Endothelial cell of umbilical vein (primary cell): ENCODE results near the gene GJB1. TPM values are rescaled to one million over a fixed set of nuclear protein-coding genes. Genes with fewer than 3 reads are reported as not detected.

Experiments used
- BruUV-seq: library from RNA; stranded (reverse); fragments of 400-500 nt; replicated peaks from 2 replicates; lab custom pipeline; 2021; lab: Mats Ljungman, UMichigan
- CTCF ChIA-PET: fragments of 300-600, 350-600 bp; sonication (Branson Sonifier 250); formaldehyde crosslinking; loops from one replicate; lab custom pipeline; 2021; ENCODE audit warnings: antibody characterized with exemption, inconsistent platforms; lab: Charles Lee
- POLR2A ChIA-PET: fragments of 300-600, 350-600 bp; sonication (Branson Sonifier 250); formaldehyde crosslinking; loops from one replicate; lab custom pipeline; 2021; ENCODE audit warnings: antibody characterized with exemption, inconsistent platforms; lab: Charles Lee
- DNase-seq: peaks from one replicate; pipeline ENCODE4 v3.0.0-alpha.2; 2011; ENCODE audit warnings: low read depth, low spot score
- FAIRE-seq: peaks from 2 replicates; lab custom pipeline; 2011; peaks lifted over from hg19 to GRCh38; lab: Jason Lieb, UNC
- H2AFZ ChIP-seq: 2 replicates; pipeline ENCODE4 v1.6.0; 2012; ENCODE audit warnings: low read depth, low read length, control low read depth, inconsistent platforms
- H3K27ac ChIP-seq: 2 replicates; pipeline ENCODE4 v1.5.1; 2011; ENCODE audit warnings: low read depth, mild to moderate bottlenecking, control low read depth, low read length, moderate library complexity; ENCODE audit not compliant: insufficient read depth
- H3K27me3 ChIP-seq, 2 experiments: 2 replicates each; pipeline versions ENCODE4 v1.6.0 to v1.6.1; 2011; ENCODE audit warnings: low read length in 2 of 2, mixed read lengths in 1 of 2; ENCODE audit not compliant: control insufficient read depth in 2 of 2, insufficient read depth in 2 of 2
- H3K36me3 ChIP-seq, 2 experiments: 2 replicates in 1 of 2; 3 replicates in 1 of 2; pipeline ENCODE4 v1.5.1; 2011; ENCODE audit warnings: low read length in 2 of 2, mild to moderate bottlenecking in 1 of 2, moderate library complexity in 1 of 2; ENCODE audit not compliant: control insufficient read depth in 2 of 2, insufficient read depth in 2 of 2; ENCODE audit errors: extremely low read depth in 1 of 2
- H3K4me1 ChIP-seq: 3 replicates; pipeline ENCODE4 v1.5.1; 2011; ENCODE audit warnings: mild to moderate bottlenecking, low read length; ENCODE audit not compliant: control insufficient read depth, insufficient read depth; ENCODE audit errors: extremely low read depth
- H3K4me2 ChIP-seq: 2 replicates; pipeline ENCODE4 v1.6.1; 2011; ENCODE audit warnings: low read length, control low read depth, mixed read lengths; ENCODE audit not compliant: insufficient read depth
- H3K4me3 ChIP-seq, 3 experiments: fragments of 200-600 bp in 1 of 3; sonication (generic), shearing (Covaris generic) in 1 of 3; replicated peaks in 1 of 3; 2 replicates each; pipeline ENCODE4 v1.5.1; 2011 to 2016; ENCODE audit warnings: control low read depth in 3 of 3, low read length in 3 of 3, mild to moderate bottlenecking in 2 of 3, inconsistent platforms in 1 of 3, low read depth in 1 of 3, moderate library complexity in 1 of 3; ENCODE audit not compliant: insufficient read depth in 1 of 3
- H3K79me2 ChIP-seq: 2 replicates; pipeline ENCODE4 v1.6.0; 2012; ENCODE audit warnings: low read length, inconsistent platforms; ENCODE audit not compliant: control insufficient read depth, insufficient read depth
- H3K9ac ChIP-seq: replicated peaks from 2 replicates; pipeline ENCODE3; 2011; ENCODE audit warnings: low read length, control low read depth; ENCODE audit not compliant: insufficient read depth; ENCODE audit errors: extremely low read depth
- H3K9me1 ChIP-seq: replicated peaks from 3 replicates; pipeline ENCODE4 v1.6.0; 2011; ENCODE audit warnings: mild to moderate bottlenecking, low read length; ENCODE audit not compliant: control insufficient read depth, insufficient read depth; ENCODE audit errors: extremely low read depth
- H3K9me3 ChIP-seq: replicated peaks from 2 replicates; pipeline ENCODE4 v1.5.1; 2012; ENCODE audit warnings: low read length, inconsistent platforms; ENCODE audit not compliant: control insufficient read depth, insufficient read depth
- H4K20me1 ChIP-seq: replicated peaks from 2 replicates; pipeline ENCODE3; 2011; ENCODE audit warnings: mild to moderate bottlenecking, low read length; ENCODE audit not compliant: control insufficient read depth, insufficient read depth; ENCODE audit errors: extremely low read depth
- EZH2 ChIP-seq: IDR thresholded peaks from 2 replicates; pipeline ENCODE4 v1.6.1; 2012; ENCODE audit warnings: borderline replicate concordance, low read depth, mild to moderate bottlenecking, moderate library complexity, low read length, inconsistent platforms; ENCODE audit not compliant: severe bottlenecking
- FOS ChIP-seq: IDR thresholded peaks from 2 replicates; pipeline ENCODE4 v1.6.1; 2011; ENCODE audit warnings: mild to moderate bottlenecking, low read length, moderate library complexity, borderline replicate concordance; ENCODE audit not compliant: insufficient read depth
- GATA2 ChIP-seq: IDR thresholded peaks from 2 replicates; pipeline ENCODE4 v1.7.0; 2011; ENCODE audit warnings: low read depth, mild to moderate bottlenecking, moderate library complexity, mixed read lengths, low read length; ENCODE audit not compliant: insufficient read length, insufficient read depth
- JUN ChIP-seq: IDR thresholded peaks from 2 replicates; pipeline ENCODE4 v1.6.1; 2011; ENCODE audit warnings: borderline replicate concordance, low read depth; ENCODE audit not compliant: insufficient read length, insufficient read depth
- POLR2A ChIP-seq: IDR thresholded peaks from 2 replicates; pipeline ENCODE4 v1.6.1; 2012; ENCODE audit warnings: low read depth, mild to moderate bottlenecking, control low read depth, low read length
- POLR2AphosphoS5 ChIP-seq: IDR thresholded peaks from 2 replicates; pipeline ENCODE4 v1.6.1; 2012; ENCODE audit warnings: low read depth, mild to moderate bottlenecking, control low read depth, low read length, moderate library complexity; ENCODE audit not compliant: insufficient read depth
- dilution Hi-C: fragments of 300-500 bp; cut with MboI; formaldehyde crosslinking; loops from one replicate; pipeline ENCODE4 v1.15.0; 2019; ENCODE audit warnings: low sequenced_read_pairs; ENCODE audit not compliant: extremely low pct_ligation_motif_present
- intact Hi-C: fragments of 100-400 bp; cut with micrococcal nuclease; formaldehyde crosslinking; loops from one replicate; pipeline ENCODE4 v1.10.0; 2022
- polyA plus RNA-seq, 4 experiments: library from polyadenylated mRNA; depleted of rRNA in 3 of 4; stranded (reverse) in 3 of 4; unstranded in 1 of 4; fragments of >200 nt; gene quantifications; 2 replicates each; pipeline versions ENCODE4 v1.2.1 to v1.2.3, GENCODE V29; 2011 to 2012; ENCODE audit warnings: missing spikeins in 1 of 4
- total RNA-seq: library from RNA; stranded (reverse); gene quantifications from 2 replicates; pipeline ENCODE4 v1.2.3, GENCODE V29; 2021
- TF ChIP-seq, protein P1 (sequence below), 2 donors: IDR thresholded peaks; 1 replicate in 1 of 2; 2 replicates in 1 of 2; pipeline ENCODE4 v1.5.1; 2011; ENCODE audit warnings: low read length in 2 of 2, mild to moderate bottlenecking in 2 of 2, moderate library complexity in 2 of 2, control low read depth in 1 of 2, inconsistent platforms in 1 of 2, low read depth in 1 of 2; ENCODE audit not compliant: insufficient read depth in 1 of 2; ENCODE audit errors: extremely low read depth in 1 of 2

GJB1 gene
- total and polyA plus RNA-seq, 2 donors (not counting 3 experiments of a cell fraction or from before 2014, with no cell fraction given) = not detected

DNA sequence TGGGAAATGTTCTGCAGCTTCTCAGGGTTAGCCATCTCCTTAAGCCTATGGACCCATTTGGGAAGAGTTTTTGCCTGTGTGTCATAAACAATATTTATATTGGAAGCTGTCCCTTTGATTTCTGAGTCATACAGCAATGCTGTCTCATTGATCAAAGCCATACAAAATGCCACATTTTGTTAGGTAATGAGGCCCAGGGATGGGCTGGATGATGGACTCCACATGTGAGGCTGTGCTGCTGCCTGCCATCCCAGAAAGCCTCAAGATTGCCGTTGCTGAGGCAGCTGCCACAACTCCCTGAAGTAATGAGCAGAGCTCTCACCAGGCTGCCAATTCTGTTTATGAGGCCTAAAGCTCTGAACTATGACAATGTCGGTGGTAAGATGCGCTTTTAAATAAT, 12.2 kb upstream of the GJB1 start:
- FAIRE-seq = no peak
- H3K79me2 ChIP-seq = no peaks in the 10 kb centered on the region
- dilution Hi-C loops (no loop called here), intact Hi-C loops (no loop called here)
- no peak overlapping the region for H3K4me3 ChIP-seq
- TF ChIP-seq FOS (no peak), EZH2 (no peak), GATA2 (no peak), POLR2A (no peak), POLR2AphosphoS5 (no peak)
- TF ChIP-seq, protein P1, sequence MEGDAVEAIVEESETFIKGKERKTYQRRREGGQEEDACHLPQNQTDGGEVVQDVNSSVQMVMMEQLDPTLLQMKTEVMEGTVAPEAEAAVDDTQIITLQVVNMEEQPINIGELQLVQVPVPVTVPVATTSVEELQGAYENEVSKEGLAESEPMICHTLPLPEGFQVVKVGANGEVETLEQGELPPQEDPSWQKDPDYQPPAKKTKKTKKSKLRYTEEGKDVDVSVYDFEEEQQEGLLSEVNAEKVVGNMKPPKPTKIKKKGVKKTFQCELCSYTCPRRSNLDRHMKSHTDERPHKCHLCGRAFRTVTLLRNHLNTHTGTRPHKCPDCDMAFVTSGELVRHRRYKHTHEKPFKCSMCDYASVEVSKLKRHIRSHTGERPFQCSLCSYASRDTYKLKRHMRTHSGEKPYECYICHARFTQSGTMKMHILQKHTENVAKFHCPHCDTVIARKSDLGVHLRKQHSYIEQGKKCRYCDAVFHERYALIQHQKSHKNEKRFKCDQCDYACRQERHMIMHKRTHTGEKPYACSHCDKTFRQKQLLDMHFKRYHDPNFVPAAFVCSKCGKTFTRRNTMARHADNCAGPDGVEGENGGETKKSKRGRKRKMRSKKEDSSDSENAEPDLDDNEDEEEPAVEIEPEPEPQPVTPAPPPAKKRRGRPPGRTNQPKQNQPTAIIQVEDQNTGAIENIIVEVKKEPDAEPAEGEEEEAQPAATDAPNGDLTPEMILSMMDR (IDR thresholded peaks at IDR 0.05; ENCODE audit: extremely low read depth in 1 of 2, insufficient read depth in 1 of 2, low read depth in 1 of 2, low read length in 2 of 2) = no peak
- no peak overlapping the region for H3K9ac ChIP-seq
- no peaks in the 10 kb centered on the region for H3K9me3 ChIP-seq
- ChIA-PET POLR2A (no interaction called here), CTCF (no interaction called here)
- H4K20me1 ChIP-seq = no peaks in the 10 kb centered on the region
- no peaks in the 10 kb centered on the region for H3K4me1 ChIP-seq
- no peak overlapping the region for H3K4me2 ChIP-seq
- H2AFZ ChIP-seq = no peak overlapping the region
- no TSS peak for BruUV-seq
- H3K9me1 ChIP-seq = no peaks in the 10 kb centered on the region
- H3K36me3 ChIP-seq = no peaks in the 10 kb centered on the region
- DNase-seq = no peak
- H3K27me3 ChIP-seq = no peaks in the 10 kb centered on the region
- no peak overlapping the region for H3K27ac ChIP-seq

GRCh38 chrX:71212536-71212935, 10.5 kb upstream of the GJB1 start:
- Histone ChIP-seq H2AFZ (no peak overlapping the region), H4K20me1 (no peaks in the 10 kb centered on the region), H3K79me2 (no peaks in the 10 kb centered on the region), H3K4me1 (no peaks in the 10 kb centered on the region), H3K4me2 (no peak overlapping the region), H3K4me3 (no peak overlapping the region), H3K27ac (no peak overlapping the region), H3K27me3 (no peaks in the 10 kb centered on the region), H3K9me1 (no peaks in the 10 kb centered on the region), H3K9me3 (no peaks in the 10 kb centered on the region), H3K36me3 (no peaks in the 10 kb centered on the region), H3K9ac (no peak overlapping the region)
- TF ChIP-seq POLR2AphosphoS5 (no peak), JUN (no peak), FOS (no peak), POLR2A (no peak), EZH2 (no peak)
- ChIA-PET POLR2A (no interaction called here), CTCF (no interaction called here)
- no TSS peak for BruUV-seq
- DNase-seq (no peak), FAIRE-seq (peak; percentile 48)
- intact Hi-C loops (no loop called here), dilution Hi-C loops (no loop called here)
